Ovary (tissue), 3 donors: Measurements from ENCODE around the gene LMX1A.

Source experiments
- CTCF ChIP-seq, 3 donors: fragments of 450-650 bp in 2 of 3; fragments of 200-600 bp in 1 of 3; IDR thresholded peaks; one replicate each; pipeline versions ENCODE4 v1.5.1 to v1.8.0; 2016 to 2022; ENCODE audit warnings: antibody characterized with exemption in 3 of 3, mild to moderate bottlenecking in 1 of 3
- EP300 ChIP-seq: sonication (generic); formaldehyde crosslinking; IDR thresholded peaks from one replicate; pipeline ENCODE4 v1.6.1; 2017; ENCODE audit warnings: antibody characterized with exemption
- POLR2A ChIP-seq: fragments of 450-650 bp; IDR thresholded peaks from one replicate; pipeline ENCODE4 v1.6.1; 2017; ENCODE audit warnings: antibody characterized with exemption, mild to moderate bottlenecking, moderate library complexity
- donor health status: DM: no; HTN: no; CAD: no.

- TF ChIP-seq EP300 (no peak), POLR2A (no peak), CTCF (IDR thresholded peaks at IDR 0.05) (no peak)
Observed at GRCh38 chr1:165241321-165241720, 115.2 kb downstream of the LMX1A start.
